H1 (cell line): ENCODE measurements around the gene EN2. TPM values are rescaled to one million over a fixed set of nuclear protein-coding genes. Genes with fewer than 3 reads are reported as not detected.

Experiments used
- CTCF ChIA-PET: fragments of 300-600 bp; sonication (Branson Sonifier 250); formaldehyde crosslinking; loops from one replicate; lab custom pipeline; 2021; ENCODE audit not compliant: partially characterized antibody; lab: Charles Lee
- POLR2A ChIA-PET: fragments of 300-600 bp; sonication (Branson Sonifier 250); formaldehyde crosslinking; loops from one replicate; lab custom pipeline; 2021; ENCODE audit warnings: inconsistent platforms; ENCODE audit not compliant: partially characterized antibody; lab: Charles Lee
- DNase-seq, 2 experiments: peaks; one replicate each; pipeline versions ENCODE4 v3.0.0 to v3.0.0-alpha.2; 2010 to 2022; ENCODE audit warnings: low spot score in 2 of 2, low read depth in 1 of 2, mixed read lengths in 1 of 2
- FAIRE-seq: peaks from 2 replicates; lab custom pipeline; 2011; peaks lifted over from hg19 to GRCh38; lab: Jason Lieb, UNC
- H2AFZ ChIP-seq: 2 replicates; pipeline ENCODE4 v1.8.1; 2012; ENCODE audit warnings: low read length, inconsistent platforms
- H2AK5ac ChIP-seq: 2 replicates; pipeline ENCODE4 v1.6.1; 2013; ENCODE audit warnings: low read depth, low read length
- H2BK120ac ChIP-seq: replicated peaks from 2 replicates; pipeline ENCODE3; 2013; ENCODE audit warnings: low read depth, low read length, inconsistent platforms
- H2BK12ac ChIP-seq: 2 replicates; pipeline ENCODE4 v1.6.1; 2013; ENCODE audit warnings: low read depth, low read length
- H2BK15ac ChIP-seq: 2 replicates; pipeline ENCODE4 v1.6.1; 2013; ENCODE audit warnings: low read length
- H2BK20ac ChIP-seq: 2 replicates; pipeline ENCODE4 v1.6.1; 2013; ENCODE audit warnings: low read length
- H2BK5ac ChIP-seq: 2 replicates; pipeline ENCODE4 v1.6.1; 2013; ENCODE audit warnings: low read depth, low read length
- H3K14ac ChIP-seq: 2 replicates; pipeline ENCODE4 v1.6.1; 2013; ENCODE audit warnings: inconsistent platforms; ENCODE audit not compliant: insufficient read length
- H3K18ac ChIP-seq: 2 replicates; pipeline ENCODE4 v1.6.1; 2013; ENCODE audit warnings: low read length; ENCODE audit errors: extremely low read depth
- H3K23ac ChIP-seq: 2 replicates; pipeline ENCODE4 v1.6.1; 2013; ENCODE audit warnings: inconsistent platforms; ENCODE audit not compliant: insufficient read length
- H3K23me2 ChIP-seq: 2 replicates; pipeline ENCODE4 v1.6.1; 2013; ENCODE audit warnings: low read depth, low read length
- H3K27ac ChIP-seq: 2 replicates; pipeline ENCODE4 v1.6.1; 2011; ENCODE audit warnings: low read depth, low read length, inconsistent platforms
- H3K27me3 ChIP-seq, 4 experiments: replicated peaks in 1 of 4; 1 replicate in 1 of 4; 2 replicates in 3 of 4; pipeline versions ENCODE4 v1.6.1 to v1.8.1; 2011 to 2013; ENCODE audit warnings: low read length in 3 of 4, mild to moderate bottlenecking in 3 of 4, inconsistent platforms in 2 of 4, mixed read lengths in 2 of 4, moderate library complexity in 1 of 4; ENCODE audit not compliant: control insufficient read depth in 3 of 4, insufficient read depth in 3 of 4; ENCODE audit errors: extremely low read depth in 1 of 4
- H3K36me3 ChIP-seq, 4 experiments: 2 replicates each; pipeline versions ENCODE4 v1.6.1 to v1.8.1; 2011 to 2013; ENCODE audit warnings: mild to moderate bottlenecking in 4 of 4, low read length in 3 of 4, moderate library complexity in 2 of 4, control low read depth in 1 of 4, inconsistent platforms in 1 of 4; ENCODE audit not compliant: insufficient read depth in 4 of 4, control insufficient read depth in 2 of 4
- H3K4ac ChIP-seq: replicated peaks from 2 replicates; pipeline ENCODE3; 2013; ENCODE audit warnings: low read length, low read depth, mixed read lengths, inconsistent platforms; ENCODE audit not compliant: insufficient read length
- H3K4me1 ChIP-seq, 4 experiments: replicated peaks in 1 of 4; 1 replicate in 1 of 4; 2 replicates in 3 of 4; pipeline versions ENCODE4 v1.6.1 to v1.8.1; 2011 to 2013; ENCODE audit warnings: low read length in 3 of 4, inconsistent platforms in 2 of 4, mixed read lengths in 1 of 4; ENCODE audit not compliant: insufficient read depth in 4 of 4, control insufficient read depth in 3 of 4
- H3K4me2 ChIP-seq, 2 experiments: 2 replicates each; pipeline versions ENCODE4 v1.6.1 to v1.8.1; 2011 to 2013; ENCODE audit warnings: low read depth in 2 of 2, low read length in 2 of 2, control low read depth in 1 of 2, inconsistent platforms in 1 of 2, mild to moderate bottlenecking in 1 of 2; ENCODE audit not compliant: insufficient read depth in 1 of 2
- H3K4me3 ChIP-seq, 4 experiments: fragments of 200-600, 300-600 bp in 1 of 4; sonication (generic), shearing (Covaris generic), sonication (Bioruptor Twin) in 1 of 4; 2 replicates each; pipeline versions ENCODE4 v1.5.1 to v1.8.1; 2011 to 2016; ENCODE audit warnings: low read length in 4 of 4, low read depth in 3 of 4, control low read depth in 2 of 4, inconsistent platforms in 2 of 4, mild to moderate bottlenecking in 2 of 4, mixed read lengths in 1 of 4, moderate library complexity in 1 of 4; ENCODE audit not compliant: insufficient read depth in 2 of 4; ENCODE audit errors: extremely low read depth in 1 of 4
- H3K56ac ChIP-seq: replicated peaks from 2 replicates; pipeline ENCODE3; 2013; ENCODE audit warnings: low read depth, mild to moderate bottlenecking, mixed read lengths, low read length, inconsistent platforms; ENCODE audit not compliant: insufficient read length
- H3K79me1 ChIP-seq: 2 replicates; pipeline ENCODE4 v1.6.1; 2013; ENCODE audit warnings: low read depth, low read length, control low read depth
- H3K79me2 ChIP-seq, 2 experiments: 2 replicates each; pipeline versions ENCODE4 v1.6.1 to v1.8.1; 2012 to 2013; ENCODE audit warnings: low read length in 2 of 2, mild to moderate bottlenecking in 2 of 2, inconsistent platforms in 1 of 2; ENCODE audit not compliant: insufficient read depth in 2 of 2, control insufficient read depth in 1 of 2
- H3K9ac ChIP-seq, 4 experiments: replicated peaks in 1 of 4; 1 replicate in 1 of 4; 2 replicates in 3 of 4; pipeline versions ENCODE4 v1.6.1 to v1.8.1; 2011 to 2013; ENCODE audit warnings: low read depth in 3 of 4, low read length in 3 of 4, control low read depth in 2 of 4, mild to moderate bottlenecking in 2 of 4, moderate library complexity in 2 of 4, inconsistent platforms in 1 of 4; ENCODE audit errors: extremely low read depth in 1 of 4
- H3K9me3 ChIP-seq, 2 experiments: 2 replicates each; pipeline versions ENCODE4 v1.6.1 to v1.8.1; 2012 to 2013; ENCODE audit warnings: mild to moderate bottlenecking in 2 of 2, moderate library complexity in 2 of 2, control low read depth in 1 of 2, inconsistent platforms in 1 of 2, low read depth in 1 of 2, low read length in 1 of 2, mixed read lengths in 1 of 2; ENCODE audit not compliant: insufficient read depth in 2 of 2
- H4K20me1 ChIP-seq, 2 experiments: replicated peaks in 1 of 2; 2 replicates each; pipeline versions ENCODE3 to v1.8.1; 2011 to 2013; ENCODE audit warnings: inconsistent platforms in 2 of 2, low read length in 2 of 2, mild to moderate bottlenecking in 1 of 2; ENCODE audit not compliant: insufficient read depth in 2 of 2, control insufficient read depth in 1 of 2
- H4K5ac ChIP-seq: 2 replicates; pipeline ENCODE4 v1.6.1; 2013; ENCODE audit warnings: low read length, low read depth, mixed read lengths, inconsistent platforms; ENCODE audit not compliant: insufficient read length
- H4K8ac ChIP-seq: 2 replicates; pipeline ENCODE4 v1.8.0; 2013; ENCODE audit warnings: mild to moderate bottlenecking, moderate library complexity, low read length, inconsistent platforms; ENCODE audit not compliant: insufficient read depth; ENCODE audit errors: extremely low read depth
- H4K91ac ChIP-seq: replicated peaks from 2 replicates; pipeline ENCODE3; 2013; ENCODE audit warnings: low read length, mixed read lengths, inconsistent platforms; ENCODE audit not compliant: insufficient read length
- CHD2 ChIP-seq: IDR thresholded peaks from 2 replicates; pipeline ENCODE4 v1.6.1; 2012; ENCODE audit warnings: low read length, improper control_type of control experiment
- CTCF ChIP-seq, 3 experiments: IDR thresholded peaks; 1 replicate in 2 of 3; 2 replicates in 1 of 3; pipeline versions ENCODE4 v1.5.1 to v1.6.1; 2011; ENCODE audit warnings: low read length in 3 of 3, mild to moderate bottlenecking in 3 of 3, inconsistent platforms in 2 of 3, low read depth in 1 of 3, moderate library complexity in 1 of 3; ENCODE audit not compliant: insufficient read depth in 1 of 3; ENCODE audit errors: control extremely low read depth in 1 of 3
- HDAC2 ChIP-seq, 2 experiments: fragments of 300-600 bp in 1 of 2; sonication (generic) in 1 of 2; IDR thresholded peaks; 2 replicates each; pipeline ENCODE4 v1.6.1; 2011 to 2012; ENCODE audit warnings: low read depth in 2 of 2, low read length in 2 of 2, mild to moderate bottlenecking in 2 of 2, moderate library complexity in 2 of 2, borderline replicate concordance in 1 of 2, inconsistent platforms in 1 of 2
- HDAC6 ChIP-seq: IDR thresholded peaks from one replicate; pipeline ENCODE4 v1.7.1; 2012; ENCODE audit warnings: low read depth, mild to moderate bottlenecking, inconsistent platforms, low read length, moderate library complexity
- KDM1A ChIP-seq: fragments of 200-600, 300-600 bp; sonication (generic); IDR thresholded peaks from 2 replicates; pipeline ENCODE4 v1.7.1; 2016; ENCODE audit warnings: mild to moderate bottlenecking, low read length, borderline replicate concordance
- KDM4A ChIP-seq: IDR thresholded peaks from one replicate; pipeline ENCODE4 v1.7.1; 2012; ENCODE audit warnings: low read depth, mild to moderate bottlenecking, moderate library complexity, low read length, inconsistent platforms; ENCODE audit not compliant: severe bottlenecking
- KDM5A ChIP-seq: fragments of 200-600 bp; IDR thresholded peaks from 2 replicates; pipeline ENCODE4 v1.7.1; 2012; ENCODE audit warnings: mild to moderate bottlenecking, low read length, inconsistent platforms, mixed read lengths
- MAX ChIP-seq: IDR thresholded peaks from 2 replicates; pipeline ENCODE4 v1.6.1; 2012; ENCODE audit warnings: inconsistent platforms
- TAF7 ChIP-seq: optimal IDR thresholded peaks from 2 replicates; pipeline ENCODE3; 2011; ENCODE audit warnings: low read depth, mild to moderate bottlenecking, inconsistent platforms, low read length, moderate library complexity, borderline replicate concordance
- TBP ChIP-seq: IDR thresholded peaks from 2 replicates; pipeline ENCODE4 v1.6.1; 2011; ENCODE audit warnings: low read depth, low read length, improper control_type of control experiment
- WGBS, 2 experiments: shearing (Covaris generic) in 1 of 2; methylation state at CpG; one replicate each; pipeline versions ENCODE4 v1.1.6 to v1.1.7; 2013 to 2015; ENCODE audit warnings: low lambda C conversion rate in 2 of 2, mixed read lengths in 2 of 2, inconsistent platforms in 1 of 2, low coverage in 1 of 2, missing lambda C conversion rate in 1 of 2; ENCODE audit not compliant: insufficient replicate concordance in 2 of 2, insufficient coverage in 1 of 2, insufficient read length in 1 of 2; ENCODE audit errors: extremely low coverage in 1 of 2, missing lambda C conversion rate in 1 of 2; 5-methylcytosine and 5-hydroxymethylcytosine counted together
- polyA plus RNA-seq, 7 experiments: library from polyadenylated mRNA; depleted of rRNA in 3 of 7; stranded (reverse) in 5 of 7; unstranded in 2 of 7; fragments of >200 nt in 5 of 7; fragments of 200-250 nt in 2 of 7; gene quantifications; 1 replicate in 5 of 7; 2 replicates in 1 of 7; 4 replicates in 1 of 7; pipeline versions ENCODE4 v1.2.1 to v1.2.3, GENCODE V29; 2011 to 2013; ENCODE audit warnings: missing spikeins in 2 of 7, mixed read lengths in 2 of 7
- total RNA-seq: library from RNA; stranded (reverse); fragmentation: NEBNext Ultra II Directional; extraction: Animal tissue kit (Norgen Biotek cat#: 25700); gene quantifications from 2 replicates; pipeline ENCODE4 v1.2.1, GENCODE V29; 2021

EN2 gene
- total and polyA plus RNA-seq, 2 of the 8 experiments (the other 6 are each of a cell fraction or from before 2014, with no cell fraction given), result not detected

- no peak overlapping the region for H2BK5ac ChIP-seq
- WGBS, 2 experiments, result 4% methylated on average over 3 of the region's 3 CpGs; no CpG with 5 or more reads in 1 of the 2 experiments
- H3K14ac ChIP-seq, result no peak overlapping the region
- H3K9me3 ChIP-seq, result no peaks in the 10 kb centered on the region; a peak in 1 of 4 replicates
- no peak overlapping the region for H2BK20ac ChIP-seq
- no peaks in the 10 kb centered on the region; the same call in 1 of the 2 replicates for H3K23me2 ChIP-seq
- no peaks in the 10 kb centered on the region for H3K79me1 ChIP-seq
- H3K23ac ChIP-seq, result no peak overlapping the region
- H2BK15ac ChIP-seq, result 0 out of 2 replicates have a peak overlapping the region, but pooled peaks have one; percentile 19
- H2AFZ ChIP-seq, result no peak overlapping the region
- POLR2A ChIA-PET, result interaction anchor here (2.5 kb wide), 1 partner anchor 11 kb away, joined by 9 read pairs; no protein-coding TSS in a partner anchor
- CTCF ChIA-PET, result interaction anchor here (0.9 to 1.7 kb wide), 3 partner anchors 11 to 73 kb away, joined by 3 to 4 read pairs (median 3); no protein-coding TSS in a partner anchor
- H3K4ac ChIP-seq, result no peak overlapping the region
- peaks cover 96 to 98% (median 97%) of the 10 kb centered on the region in 4 experiments for H3K27me3 ChIP-seq
- no peak overlapping the region for H3K4me2 ChIP-seq
- peak overlapping the region; percentile 89; the same call in 1 of the 2 replicates for H2BK12ac ChIP-seq
- no peak overlapping the region for H3K56ac ChIP-seq
- peaks cover 29 to 48% of the 10 kb centered on the region in 2 experiments for H4K20me1 ChIP-seq
- H3K4me3 ChIP-seq, result no peak overlapping the region
- no peak overlapping the region for H2BK120ac ChIP-seq
- peaks cover 0 to 16% (median 11%) of the 10 kb centered on the region in 4 experiments; a peak in 5 of 7 replicates for H3K4me1 ChIP-seq
- no peak overlapping the region for H4K5ac ChIP-seq
- no peak overlapping the region for H4K91ac ChIP-seq
- no peaks in the 10 kb centered on the region for H3K79me2 ChIP-seq
- DNase-seq (peak in 1 of 2 experiments; percentile 55), FAIRE-seq (no peak)
- H3K18ac ChIP-seq, result no peak overlapping the region
- no peak overlapping the region for H3K9ac ChIP-seq
- H2AK5ac ChIP-seq, result peak overlapping the region; percentile 60; the same call in 1 of the 2 replicates
- no peak overlapping the region for H4K8ac ChIP-seq
- H3K27ac ChIP-seq, result no peak overlapping the region
- H3K36me3 ChIP-seq, result peaks cover 0 to 16% (median 0%) of the 10 kb centered on the region in 4 experiments; a peak in 1 of 8 replicates
- TF ChIP-seq KDM4A, result no peak
- TF ChIP-seq TBP, result no peak
- TF ChIP-seq CHD2, result no peak
- no peak for TF ChIP-seq TAF7
- no peak for TF ChIP-seq HDAC6
- TF ChIP-seq HDAC2 (IDR thresholded peaks at IDR 0.05; ENCODE audit: borderline replicate concordance in 1 of 2, low read depth in 2 of 2, low read length in 2 of 2), result no peak
- no peak for TF ChIP-seq KDM1A
- no peak for TF ChIP-seq CTCF (IDR thresholded peaks at IDR 0.05; ENCODE audit: control extremely low read depth in 1 of 3, insufficient read depth in 1 of 3, low read depth in 1 of 3, low read length in 3 of 3)
- TF ChIP-seq KDM5A, result no peak
- TF ChIP-seq MAX, result no peak
Observed at GRCh38 chr7:155461631-155462030, 3.7 kb downstream of the EN2 start.
